ENCODE measurements around the gene TMEM267.

DNA sequence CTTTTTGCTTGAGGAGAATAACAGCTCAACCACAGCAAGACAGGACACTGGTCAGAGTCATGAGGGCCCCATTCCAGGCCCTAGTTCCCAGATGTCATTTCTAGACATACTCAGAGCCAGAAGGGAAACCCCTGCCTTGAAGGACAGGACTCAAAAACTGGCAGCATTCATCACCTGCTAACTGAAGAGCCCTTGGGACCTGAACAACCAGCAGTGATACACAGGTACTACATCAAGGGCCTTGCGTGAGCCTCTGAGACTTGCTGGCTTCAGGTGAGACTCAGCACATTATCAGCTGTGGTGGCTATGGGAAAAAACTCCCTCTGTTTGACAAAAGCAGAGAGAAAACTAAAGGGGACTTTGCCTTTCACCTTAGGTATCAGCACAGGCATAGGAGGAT is 22.6 kb downstream of the TMEM267 start:
- TF ChIP-seq EP300 (IDR thresholded peaks at IDR 0.05) (no peak), CTCF (IDR thresholded peaks at IDR 0.05) (no peak)
